Mucosa of descending colon (tissue), 3 donors: ENCODE measurements around the gene WDR45B. TPM values are rescaled to one million over a fixed set of nuclear protein-coding genes. Genes with fewer than 3 reads are reported as not detected.
A peak's percentile ranks its signal among the peaks of the same experiment; 100 is the strongest.

Experiments
- ATAC-seq: fragments of 200-7000 bp; cut with Tn5 transposase; one replicate; pipeline ENCODE4 v1.9.1; 2020; ENCODE audit warnings: mild to moderate bottlenecking, moderate library complexity
- DNase-seq, 3 donors: peaks; one replicate each; pipeline ENCODE4 v3.0.0-alpha.2; 2020
- H3K36me3 ChIP-seq: fragments of 200-600 bp; one replicate; pipeline ENCODE4 v1.8.0; 2021; ENCODE audit warnings: low read depth, mild to moderate bottlenecking
- H3K4me1 ChIP-seq: fragments of 200-600 bp; one replicate; pipeline ENCODE4 v1.8.0; 2021; ENCODE audit warnings: low read depth, mild to moderate bottlenecking
- H3K4me3 ChIP-seq: fragments of 200-600 bp; one replicate; pipeline ENCODE4 v1.8.0; 2021; ENCODE audit warnings: mild to moderate bottlenecking
- H3K9me3 ChIP-seq: fragments of 200-600 bp; one replicate; pipeline ENCODE4 v1.8.0; 2021; ENCODE audit warnings: mild to moderate bottlenecking
- CTCF ChIP-seq: fragments of 200-600 bp; IDR thresholded peaks from one replicate; pipeline ENCODE4 v1.8.0; 2022; ENCODE audit warnings: antibody characterized with exemption, mild to moderate bottlenecking
- intact Hi-C, 2 donors: fragments of 100-400 bp; cut with DNase I in 1 of 2; cut with micrococcal nuclease in 1 of 2; formaldehyde crosslinking; loops; one replicate each; pipeline versions ENCODE4 v1.11.0 to v1.11.1; 2022; cut with DNase I, micrococcal nuclease
- total RNA-seq, 3 donors: library from RNA; stranded (reverse); fragmentation: NEBNext Ultra II Directional in 2 of 3; extraction: Animal tissue kit (Norgen Biotek cat#: 25700) in 2 of 3; gene quantifications; one replicate each; pipeline versions ENCODE4 v1.2.1 to v1.2.4, GENCODE V29; 2021 to 2023
- donor health status: DM: no; HTN: no; CAD: no; lungs with moderate emphysema.
- donor health status: DM: no; HTN: no; CAD: no.
- donor health status: DM: no; HTN: yes; CAD: no.

Gene WDR45B
- total RNA-seq, 3 donors from 2014 or later: 69.0 to 76.0 (median 74.4) TPM

- H3K4me3 ChIP-seq: no peak overlapping the region
- TF ChIP-seq CTCF: no peak
- no peaks in the 10 kb centered on the region for H3K9me3 ChIP-seq
- peak; percentile 28 for ATAC-seq
- no peaks in the 10 kb centered on the region for H3K36me3 ChIP-seq
- intact Hi-C loops: loop anchor here in 1 of 2 donors (10.0 kb wide), 1 partner anchor 54 kb away; no protein-coding TSS in a partner anchor
- DNase-seq: peak; percentile 62 to 86 (median 79)
- peaks cover 30% of the 10 kb centered on the region for H3K4me1 ChIP-seq
Measured at GRCh38 chr17:82648742-82649331, 593 bp upstream of the WDR45B start.

DNA sequence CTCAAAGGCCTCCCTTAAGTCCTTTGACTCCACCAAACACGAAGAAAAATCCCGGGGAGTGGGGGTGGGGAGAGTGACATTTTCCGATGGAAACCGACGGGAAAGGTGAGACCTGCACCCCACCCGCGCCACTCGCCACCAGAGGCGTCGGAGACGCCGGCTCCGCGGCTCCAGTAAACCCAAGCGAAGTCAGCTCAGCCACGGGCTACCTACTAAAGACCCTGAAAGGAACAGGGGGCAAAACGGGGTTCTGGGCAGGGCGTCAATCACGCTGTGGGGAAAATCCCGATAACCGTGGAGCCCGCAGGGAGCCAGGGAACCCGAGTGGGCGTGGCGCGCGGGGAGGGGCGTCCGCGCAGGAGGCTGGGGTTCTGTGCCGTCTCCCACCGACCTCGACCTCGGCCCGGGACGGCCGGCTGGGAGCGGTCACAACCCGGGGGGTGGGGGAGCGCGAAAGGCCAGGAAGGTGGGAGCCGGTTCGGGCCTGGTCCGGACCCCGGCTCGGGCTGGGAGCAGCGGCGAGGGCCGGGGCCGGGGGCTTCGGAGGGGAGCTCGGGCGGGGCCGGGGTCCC lies 565 bp downstream of the WDR45B start:
- ATAC-seq (peak; percentile 48), DNase-seq (peak; percentile 54 to 76 (median 73))
- H3K9me3 ChIP-seq: no peaks in the 10 kb centered on the region
- peaks cover 23% of the 10 kb centered on the region for H3K4me1 ChIP-seq
- intact Hi-C loops: loop anchor here in 1 of 2 donors (10.0 kb wide), 1 partner anchor 53 kb away; no protein-coding TSS in a partner anchor
- TF ChIP-seq CTCF: no peak
- H3K4me3 ChIP-seq: peak overlapping the region; percentile 97
- no peaks in the 10 kb centered on the region for H3K36me3 ChIP-seq

GRCh38 chr17:82645516-82645915 lies 2.7 kb downstream of the WDR45B start:
- no peak for TF ChIP-seq CTCF
- ATAC-seq: no peak
- intact Hi-C loops: loop anchor here in 1 of 2 donors (10.0 kb wide), 1 partner anchor 51 kb away; no protein-coding TSS in a partner anchor
- no peak for DNase-seq
- no peak overlapping the region for H3K4me3 ChIP-seq
- H3K4me1 ChIP-seq: peaks cover 22% of the 10 kb centered on the region
- no peaks in the 10 kb centered on the region for H3K36me3 ChIP-seq
- H3K9me3 ChIP-seq: no peaks in the 10 kb centered on the region

GRCh38 chr17:82644148-82644547 lies 4.1 kb downstream of the WDR45B start:
- intact Hi-C loops: loop anchor here in 1 of 2 donors (10.0 kb wide), 1 partner anchor 49 kb away; no protein-coding TSS in a partner anchor
- no peak overlapping the region for H3K4me3 ChIP-seq
- no peak for TF ChIP-seq CTCF
- H3K36me3 ChIP-seq: no peaks in the 10 kb centered on the region
- DNase-seq: no peak
- H3K4me1 ChIP-seq: peaks cover 22% of the 10 kb centered on the region
- ATAC-seq: no peak
- no peaks in the 10 kb centered on the region for H3K9me3 ChIP-seq

GRCh38 chr17:82642022-82642421 lies 6.2 kb downstream of the WDR45B start:
- no peak for DNase-seq
- intact Hi-C loops: loop anchor here in 1 of 2 donors (10.0 kb wide), 1 partner anchor 47 kb away; no protein-coding TSS in a partner anchor
- ATAC-seq: no peak
- Histone ChIP-seq H3K4me3 (no peak overlapping the region), H3K9me3 (peaks cover 2% of the 10 kb centered on the region), H3K36me3 (no peaks in the 10 kb centered on the region), H3K4me1 (peaks cover 16% of the 10 kb centered on the region)
- TF ChIP-seq CTCF: no peak
